Pancreas (tissue), 10 donors: ENCODE results near the gene DBNDD2. TPM values are rescaled to one million over a fixed set of nuclear protein-coding genes. Genes with fewer than 3 reads are reported as not detected.
A peak's percentile ranks its signal among the peaks of the same experiment; 100 is the strongest.

Source experiments
- ATAC-seq, 4 donors: fragments of 200-7000 bp; cut with Tn5 transposase; one replicate each; pipeline versions ENCODE4 v1.8.0 to v1.9.1; 2020; ENCODE audit warnings: mild to moderate bottlenecking in 4 of 4, moderate library complexity in 4 of 4
- DNase-seq, 6 donors: peaks; one replicate each; pipeline ENCODE4 v3.0.0-alpha.2; 2020
- FAIRE-seq: peaks from 2 replicates; lab custom pipeline; 2012; peaks lifted over from hg19 to GRCh38; lab: Jason Lieb, UNC
- H3K27ac ChIP-seq, 4 donors: fragments of 200-600 bp; sonication (generic); 1 replicate in 3 of 4; 2 replicates in 1 of 4; pipeline versions ENCODE4 v1.5.0 to v1.8.0; 2020
- H3K27me3 ChIP-seq, 4 donors: fragments of 200-600 bp; one replicate each; pipeline ENCODE4 v1.8.0; 2021
- H3K36me3 ChIP-seq, 3 donors: fragments of 200-600 bp; sonication (generic) in 1 of 3; one replicate each; pipeline versions ENCODE4 v1.5.0 to v1.8.0; 2020 to 2021
- H3K4me1 ChIP-seq, 3 donors: fragments of 200-600 bp; one replicate each; pipeline ENCODE4 v1.8.0; 2021
- H3K4me3 ChIP-seq, 4 donors: fragments of 200-600 bp; sonication (generic) in 2 of 4; one replicate each; pipeline versions ENCODE4 v1.5.0 to v1.8.0; 2020 to 2021
- H3K9me3 ChIP-seq, 4 donors: fragments of 200-600 bp; one replicate each; pipeline ENCODE4 v1.8.0; 2021
- CTCF ChIP-seq, 4 donors: fragments of 200-600 bp; sonication (generic) in 3 of 4; IDR thresholded peaks; one replicate each; pipeline versions ENCODE4 v1.5.0 to v1.8.0; 2021; ENCODE audit warnings: antibody characterized with exemption in 4 of 4
- WGBS, 2 donors: extraction: QIAGEN DNeasy Blood & Tissue Kit; methylation state at CpG; one replicate each; pipeline ENCODE4 v1.1.7; 2013; 5-methylcytosine and 5-hydroxymethylcytosine counted together
- intact Hi-C, 3 donors: fragments of 100-400 bp; cut with DNase I; formaldehyde crosslinking; loops; one replicate each; pipeline versions ENCODE4 v1.11.1 to v1.14.2; 2022
- polyA plus RNA-seq, 2 donors: library from polyadenylated mRNA; stranded (reverse); fragments of 200-250 nt; gene quantifications; one replicate each; pipeline ENCODE4 v1.2.3, GENCODE V29; 2013
- total RNA-seq, 6 donors: library from RNA; stranded (reverse); fragmentation: NEBNext Ultra II Directional in 4 of 6; extraction: Animal tissue kit (Norgen Biotek cat#: 25700) in 4 of 6; gene quantifications; one replicate each; pipeline versions ENCODE4 v1.2.1 to v1.2.4, GENCODE V29; 2021 to 2023
- donor health status: healthy with polysubstance abuse.
- donor health status: DM: no; HTN: no; CAD: no; lungs with moderate emphysema.
- donor health status: DM: no; HTN: no; CAD: no.
- donor health status: control.
- donor health status: control.
- donor health status: Bipolar disorder and iron deficiency.
- donor health status: DM: yes; HTN: yes; CAD: no.
- donor health status: DM: no; HTN: no; CAD: no.
- donor health status: DM: no; HTN: no; CAD: no.
- donor health status: DM: yes; HTN: yes; CAD: no.

Gene DBNDD2
- total and polyA plus RNA-seq, 8 donors: 11.6 to 31.0 (median 18.5) TPM

GRCh38 chr20:45445805-45446562, 37.9 kb downstream of the DBNDD2 start:
- no peak overlapping the region for H3K27ac ChIP-seq
- H3K4me3 ChIP-seq: no peak overlapping the region
- FAIRE-seq: no peak
- H3K9me3 ChIP-seq: no peaks in the 10 kb centered on the region
- no peak for TF ChIP-seq CTCF (IDR thresholded peaks at IDR 0.05)
- 61 to 71% methylated on average over 7 of the region's 7 CpGs for WGBS, 2 donors
- peak in 2 of 4 donors; percentile 29 to 51 for ATAC-seq
- no peaks in the 10 kb centered on the region for H3K27me3 ChIP-seq
- no peak for DNase-seq
- no peaks in the 10 kb centered on the region for H3K36me3 ChIP-seq
- H3K4me1 ChIP-seq: no peaks in the 10 kb centered on the region
- intact Hi-C loops: no loop called here

GRCh38 chr20:45448270-45448669, 40.2 kb downstream of the DBNDD2 start:
- 60 to 61% methylated on average over 6 of the region's 6 CpGs for WGBS, 2 donors

GRCh38 chr20:45449528-45449927, 41.4 kb downstream of the DBNDD2 start:
- FAIRE-seq (no peak), DNase-seq (no peak), ATAC-seq (no peak)
- H3K4me1 ChIP-seq: no peaks in the 10 kb centered on the region
- no peaks in the 10 kb centered on the region for H3K9me3 ChIP-seq
- no peak overlapping the region for H3K27ac ChIP-seq
- no peak for TF ChIP-seq CTCF (IDR thresholded peaks at IDR 0.05)
- 79 to 86% methylated on average over 3 of the region's 3 CpGs for WGBS, 2 donors
- H3K27me3 ChIP-seq: no peaks in the 10 kb centered on the region
- H3K4me3 ChIP-seq: no peak overlapping the region
- intact Hi-C loops: no loop called here
- no peaks in the 10 kb centered on the region for H3K36me3 ChIP-seq

More at GRCh38 chr20:45448270-45448669, 40.2 kb downstream of the DBNDD2 start:
- DNase-seq (no peak), ATAC-seq (no peak), FAIRE-seq (no peak)
- H3K4me3 ChIP-seq: no peak overlapping the region
- H3K27ac ChIP-seq: no peak overlapping the region
- H3K9me3 ChIP-seq: no peaks in the 10 kb centered on the region
- H3K4me1 ChIP-seq: no peaks in the 10 kb centered on the region
- H3K27me3 ChIP-seq: no peaks in the 10 kb centered on the region
- intact Hi-C loops: no loop called here
- H3K36me3 ChIP-seq: no peaks in the 10 kb centered on the region
- no peak for TF ChIP-seq CTCF (IDR thresholded peaks at IDR 0.05)

GRCh38 chr20:45450097-45450818, 42.2 kb downstream of the DBNDD2 start:
- no peaks in the 10 kb centered on the region for H3K4me1 ChIP-seq
- H3K4me3 ChIP-seq: no peak overlapping the region
- H3K27me3 ChIP-seq: no peaks in the 10 kb centered on the region
- intact Hi-C loops: loop anchor here in 1 of 3 donors (5.0 to 10.0 kb wide), 2 partner anchors 133 to 325 kb away; no protein-coding TSS in a partner anchor
- TF ChIP-seq CTCF (IDR thresholded peaks at IDR 0.05): peak; percentile 38 to 56 (median 49)
- no peaks in the 10 kb centered on the region for H3K36me3 ChIP-seq
- ATAC-seq (peak; percentile 31 to 90 (median 82)), FAIRE-seq (no peak), DNase-seq (no peak)
- H3K27ac ChIP-seq: no peak overlapping the region
- no peaks in the 10 kb centered on the region for H3K9me3 ChIP-seq
- WGBS, 2 donors: 48 to 66% methylated on average over 5 of the region's 5 CpGs
